Endothelial cell of umbilical vein (primary cell): ENCODE data around the gene C15orf40.

Experiments used
- POLR2A ChIP-seq: IDR thresholded peaks from 2 replicates; pipeline ENCODE4 v1.6.1; 2012; ENCODE audit warnings: low read depth, mild to moderate bottlenecking, control low read depth, low read length
- TF ChIP-seq, protein P1 (sequence below), 2 donors: IDR thresholded peaks; 1 replicate in 1 of 2; 2 replicates in 1 of 2; pipeline ENCODE4 v1.5.1; 2011; ENCODE audit warnings: low read length in 2 of 2, mild to moderate bottlenecking in 2 of 2, moderate library complexity in 2 of 2, control low read depth in 1 of 2, inconsistent platforms in 1 of 2, low read depth in 1 of 2; ENCODE audit not compliant: insufficient read depth in 1 of 2; ENCODE audit errors: extremely low read depth in 1 of 2

DNA sequence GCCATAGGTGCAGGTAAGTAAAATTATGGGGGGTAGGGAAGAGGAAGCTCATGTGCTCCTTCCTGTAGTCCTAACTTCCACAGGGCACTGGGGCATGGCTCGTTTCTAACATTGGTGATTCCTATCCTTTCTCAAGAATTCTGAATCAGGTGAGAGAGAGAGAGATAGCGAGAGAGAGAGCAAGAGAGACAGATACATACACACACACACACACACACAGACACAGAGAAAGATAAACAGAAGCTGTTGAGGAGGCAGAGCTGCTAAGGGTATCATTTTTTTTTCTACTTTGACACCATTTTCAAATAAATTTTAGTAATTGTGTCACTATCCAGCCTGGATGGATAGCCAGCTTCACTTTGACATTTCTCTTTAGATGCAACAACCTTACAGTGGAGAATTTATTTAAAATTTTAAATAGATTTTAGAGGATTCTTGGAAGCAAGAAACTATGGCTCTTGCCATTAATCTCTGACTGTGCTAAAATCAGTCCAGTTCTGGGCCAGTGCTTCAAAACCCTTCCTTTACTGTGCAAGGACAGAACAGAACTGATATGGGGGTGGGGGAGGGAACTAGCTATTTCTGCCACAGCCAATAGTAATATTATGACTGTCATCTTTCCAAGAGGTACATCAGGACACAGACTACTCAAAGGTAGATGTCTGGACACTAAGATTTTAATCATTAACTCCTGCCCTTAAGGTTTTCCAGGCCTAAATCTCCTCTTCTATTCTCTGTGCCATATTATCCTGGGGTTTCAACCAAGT lies 40.0 kb downstream of the C15orf40 start:
- no peak for TF ChIP-seq POLR2A
- TF ChIP-seq, protein P1, sequence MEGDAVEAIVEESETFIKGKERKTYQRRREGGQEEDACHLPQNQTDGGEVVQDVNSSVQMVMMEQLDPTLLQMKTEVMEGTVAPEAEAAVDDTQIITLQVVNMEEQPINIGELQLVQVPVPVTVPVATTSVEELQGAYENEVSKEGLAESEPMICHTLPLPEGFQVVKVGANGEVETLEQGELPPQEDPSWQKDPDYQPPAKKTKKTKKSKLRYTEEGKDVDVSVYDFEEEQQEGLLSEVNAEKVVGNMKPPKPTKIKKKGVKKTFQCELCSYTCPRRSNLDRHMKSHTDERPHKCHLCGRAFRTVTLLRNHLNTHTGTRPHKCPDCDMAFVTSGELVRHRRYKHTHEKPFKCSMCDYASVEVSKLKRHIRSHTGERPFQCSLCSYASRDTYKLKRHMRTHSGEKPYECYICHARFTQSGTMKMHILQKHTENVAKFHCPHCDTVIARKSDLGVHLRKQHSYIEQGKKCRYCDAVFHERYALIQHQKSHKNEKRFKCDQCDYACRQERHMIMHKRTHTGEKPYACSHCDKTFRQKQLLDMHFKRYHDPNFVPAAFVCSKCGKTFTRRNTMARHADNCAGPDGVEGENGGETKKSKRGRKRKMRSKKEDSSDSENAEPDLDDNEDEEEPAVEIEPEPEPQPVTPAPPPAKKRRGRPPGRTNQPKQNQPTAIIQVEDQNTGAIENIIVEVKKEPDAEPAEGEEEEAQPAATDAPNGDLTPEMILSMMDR (IDR thresholded peaks at IDR 0.05; ENCODE audit: extremely low read depth in 1 of 2, insufficient read depth in 1 of 2, low read depth in 1 of 2, low read length in 2 of 2) = no peak
